RWPE2 (cell line): Measurements from ENCODE around the gene PTPRN2.
A peak's percentile ranks its signal among the peaks of the same experiment; 100 is the strongest.
"Not testable (repeated sequence)": the region's sequence is repeated elsewhere in the genome, so short reads cannot be mapped to it uniquely, and the experiment has no call there.

Experiments
- ATAC-seq: fragments of 200-7000 bp; cut with Tn5 transposase; 3 replicates; pipeline ENCODE4 v1.9.1; 2021; ENCODE audit warnings: low read depth
- DNase-seq: peaks from one replicate; pipeline ENCODE4 v3.0.0-alpha.2; 2020; ENCODE audit warnings: low spot score
- H3K27ac ChIP-seq: fragments of 450-650 bp; 2 replicates; pipeline ENCODE4 v1.5.1; 2017; ENCODE audit warnings: mild to moderate bottlenecking; ENCODE audit not compliant: poor library complexity, severe bottlenecking
- H3K27me3 ChIP-seq: fragments of 250-450 bp; sonication (Bioruptor Pico); 2 replicates; pipeline ENCODE4 v1.5.1; 2021; ENCODE audit warnings: mild to moderate bottlenecking, moderate library complexity; ENCODE audit not compliant: insufficient read depth, poor library complexity, severe bottlenecking
- H3K36me3 ChIP-seq: fragments of 250-450 bp; sonication (Bioruptor Pico); 2 replicates; pipeline ENCODE4 v1.5.1; 2020; ENCODE audit warnings: low read depth, mild to moderate bottlenecking, moderate library complexity
- H3K4me1 ChIP-seq: fragments of 250-450 bp; sonication (Bioruptor Pico); 2 replicates; pipeline ENCODE4 v1.5.1; 2021; ENCODE audit warnings: mild to moderate bottlenecking, moderate library complexity; ENCODE audit not compliant: insufficient read depth, poor library complexity, severe bottlenecking
- H3K4me3 ChIP-seq: fragments of 250-450 bp; sonication (Bioruptor Pico); 2 replicates; pipeline ENCODE4 v1.5.1; 2021; ENCODE audit warnings: mild to moderate bottlenecking, moderate library complexity; ENCODE audit not compliant: severe bottlenecking
- H3K9me3 ChIP-seq: fragments of 250-450 bp; sonication (Bioruptor Pico); 2 replicates; pipeline ENCODE4 v1.5.1; 2021; ENCODE audit warnings: mild to moderate bottlenecking, moderate library complexity; ENCODE audit not compliant: severe bottlenecking
- TF ChIP-seq, protein P1 (sequence below): fragments of 450-650 bp; IDR thresholded peaks from one replicate; pipeline ENCODE4 v1.5.1; 2017; ENCODE audit warnings: mild to moderate bottlenecking, moderate library complexity; ENCODE audit not compliant: poor library complexity, severe bottlenecking

PTPRN2 gene

DNA sequence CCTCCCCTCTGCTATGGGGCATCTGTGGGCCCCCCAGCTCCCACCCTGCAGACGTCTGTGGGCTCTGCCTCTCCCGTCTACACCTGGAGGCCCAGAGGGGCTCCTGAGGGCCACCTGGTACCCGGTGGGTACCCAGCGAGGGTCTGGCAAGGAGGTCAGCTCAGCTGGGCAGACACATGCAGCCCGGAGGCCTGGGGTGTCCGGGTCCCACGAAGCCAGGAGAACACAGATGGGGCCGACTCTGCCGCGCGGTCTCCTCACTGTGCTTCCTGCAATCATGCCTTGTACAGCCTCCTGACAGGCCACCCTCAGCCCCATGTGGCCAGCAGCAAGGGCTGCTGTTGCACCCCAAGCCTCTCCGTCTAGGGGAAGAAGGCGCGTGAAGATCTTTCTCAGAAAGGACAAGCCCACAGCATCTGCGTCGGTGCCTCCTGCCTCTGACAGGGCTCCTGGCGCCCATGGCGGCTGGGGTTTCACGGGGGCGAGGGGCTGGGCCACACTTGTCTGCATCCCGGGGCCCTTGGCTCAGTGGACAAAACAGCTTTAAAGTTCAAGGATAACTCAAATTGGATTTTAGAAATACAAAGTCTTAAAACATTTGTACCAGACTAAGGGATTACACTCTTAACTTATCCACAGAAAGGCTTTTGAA, 859.5 kb downstream of the PTPRN2 start:
- H3K4me3 ChIP-seq = no peak overlapping the region
- TF ChIP-seq, protein P1, sequence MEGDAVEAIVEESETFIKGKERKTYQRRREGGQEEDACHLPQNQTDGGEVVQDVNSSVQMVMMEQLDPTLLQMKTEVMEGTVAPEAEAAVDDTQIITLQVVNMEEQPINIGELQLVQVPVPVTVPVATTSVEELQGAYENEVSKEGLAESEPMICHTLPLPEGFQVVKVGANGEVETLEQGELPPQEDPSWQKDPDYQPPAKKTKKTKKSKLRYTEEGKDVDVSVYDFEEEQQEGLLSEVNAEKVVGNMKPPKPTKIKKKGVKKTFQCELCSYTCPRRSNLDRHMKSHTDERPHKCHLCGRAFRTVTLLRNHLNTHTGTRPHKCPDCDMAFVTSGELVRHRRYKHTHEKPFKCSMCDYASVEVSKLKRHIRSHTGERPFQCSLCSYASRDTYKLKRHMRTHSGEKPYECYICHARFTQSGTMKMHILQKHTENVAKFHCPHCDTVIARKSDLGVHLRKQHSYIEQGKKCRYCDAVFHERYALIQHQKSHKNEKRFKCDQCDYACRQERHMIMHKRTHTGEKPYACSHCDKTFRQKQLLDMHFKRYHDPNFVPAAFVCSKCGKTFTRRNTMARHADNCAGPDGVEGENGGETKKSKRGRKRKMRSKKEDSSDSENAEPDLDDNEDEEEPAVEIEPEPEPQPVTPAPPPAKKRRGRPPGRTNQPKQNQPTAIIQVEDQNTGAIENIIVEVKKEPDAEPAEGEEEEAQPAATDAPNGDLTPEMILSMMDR = no peak
- no peaks in the 10 kb centered on the region for H3K4me1 ChIP-seq
- ATAC-seq = no peak
- no peak for DNase-seq
- no peaks in the 10 kb centered on the region for H3K27me3 ChIP-seq
- no peak overlapping the region for H3K27ac ChIP-seq
- no peaks in the 10 kb centered on the region for H3K36me3 ChIP-seq
- no peaks in the 10 kb centered on the region for H3K9me3 ChIP-seq

DNA sequence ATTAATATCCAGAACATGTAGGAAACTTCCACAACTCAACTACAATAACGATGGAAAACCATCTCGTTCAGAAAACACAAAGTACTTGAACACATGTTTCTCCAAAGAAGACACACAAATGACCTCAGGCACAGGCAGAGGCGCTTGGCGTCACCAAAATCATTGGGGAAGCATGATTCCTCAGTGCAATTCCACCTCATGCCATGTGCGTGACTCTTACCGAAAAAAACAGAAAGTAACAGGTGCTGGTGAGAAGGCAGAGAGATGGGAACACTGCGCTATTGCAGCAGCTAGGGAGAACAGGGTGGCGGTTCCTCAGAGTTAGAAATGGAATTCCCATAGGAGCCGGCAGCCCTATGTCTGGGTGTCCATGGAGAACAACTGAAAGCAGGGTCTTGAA, 860.9 kb downstream of the PTPRN2 start:
- Histone ChIP-seq H3K27me3 (no peaks in the 10 kb centered on the region), H3K4me1 (no peaks in the 10 kb centered on the region), H3K36me3 (no peaks in the 10 kb centered on the region), H3K9me3 (no peaks in the 10 kb centered on the region), H3K27ac (no peak overlapping the region), H3K4me3 (no peak overlapping the region)
- DNase-seq = no peak
- no peak for ATAC-seq
- TF ChIP-seq, protein P1 = no peak

DNA sequence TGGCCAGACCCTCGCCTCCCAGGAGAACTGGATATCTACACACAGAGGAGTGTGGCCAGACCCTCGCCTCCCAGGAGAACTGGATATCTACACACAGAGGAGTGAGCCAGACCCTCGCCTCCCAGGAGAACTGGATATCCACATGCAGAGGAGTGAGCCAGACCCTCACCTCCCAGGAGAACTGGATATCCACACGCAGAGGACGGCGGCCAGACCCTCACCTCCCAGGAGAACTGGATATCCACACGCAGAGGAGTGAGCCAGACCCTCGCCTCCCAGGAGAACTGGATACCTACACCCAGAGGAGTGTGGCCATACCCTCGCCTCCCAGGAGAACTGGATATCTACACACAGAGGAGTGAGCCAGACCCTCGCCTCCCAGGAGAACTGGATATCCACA, 862.3 kb downstream of the PTPRN2 start:
- H3K27ac ChIP-seq, H3K27me3 ChIP-seq, H3K4me1 ChIP-seq, H3K4me3 ChIP-seq, H3K36me3 ChIP-seq, DNase-seq, H3K9me3 ChIP-seq, ATAC-seq: not testable (repeated sequence)

DNA sequence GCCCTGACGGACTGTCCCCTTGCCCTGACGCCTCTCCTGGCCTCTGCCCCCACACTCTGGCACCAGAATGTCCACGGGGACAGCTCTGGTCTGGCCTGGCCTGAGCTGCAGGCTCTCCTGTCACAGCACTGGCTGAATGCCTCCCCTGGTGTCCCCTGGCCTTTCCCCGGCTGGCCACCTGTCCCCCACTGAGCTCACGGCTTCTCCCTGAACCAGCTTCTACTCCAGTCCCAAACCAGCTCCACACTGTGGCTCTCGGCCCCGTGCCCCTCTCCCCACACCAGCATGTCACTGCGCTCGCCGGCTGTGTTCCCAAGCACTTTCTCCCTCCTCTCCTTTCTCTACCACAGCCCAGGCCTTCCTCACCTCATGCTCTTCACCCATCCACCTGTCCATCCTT, 864.4 kb downstream of the PTPRN2 start:
- no peak for ATAC-seq

DNA sequence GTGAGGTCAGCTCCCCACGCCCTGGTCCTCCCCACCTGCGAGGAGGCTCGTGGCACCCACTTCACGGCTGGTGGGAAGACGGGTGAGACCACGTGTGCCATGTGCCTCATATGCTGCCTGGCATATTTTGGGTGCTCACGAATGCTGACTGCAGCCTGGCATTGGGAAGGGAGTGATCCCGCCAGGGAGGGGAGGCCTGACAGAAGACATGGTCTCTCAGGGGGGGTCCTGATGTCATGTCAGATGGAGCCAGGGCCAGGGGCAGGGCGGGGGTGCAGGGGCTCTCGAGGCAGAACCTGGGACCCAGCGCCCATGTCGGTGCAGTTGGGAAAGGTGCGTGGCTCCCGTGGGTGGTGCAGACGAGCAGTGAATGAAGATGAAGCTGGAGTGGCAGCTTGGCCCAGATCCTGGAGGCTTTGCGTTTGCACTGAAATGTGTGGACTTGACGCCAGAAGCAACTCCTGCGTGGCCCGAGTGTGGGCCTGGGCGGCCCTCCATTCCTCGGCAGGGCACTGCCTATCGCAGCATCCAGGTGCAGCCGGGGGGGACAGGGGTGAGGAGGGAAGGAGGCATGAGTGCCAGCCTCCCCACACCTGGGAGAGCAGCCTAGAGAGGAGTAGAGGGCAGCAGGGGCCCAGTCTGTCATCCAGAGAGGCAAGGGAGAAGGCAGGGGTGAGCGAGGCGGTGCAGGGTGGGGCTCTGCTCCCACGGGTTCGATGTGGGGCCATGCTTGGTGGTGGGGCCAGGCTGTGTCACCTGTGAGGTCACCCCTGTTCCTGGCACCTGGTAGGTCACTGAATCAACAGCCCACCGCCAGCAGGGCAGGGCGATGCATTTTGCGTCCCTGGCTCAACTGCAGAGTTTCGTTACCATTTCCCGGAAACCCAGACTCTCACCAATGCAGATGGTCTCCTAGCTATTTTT, 865.2 kb downstream of the PTPRN2 start:
- H3K36me3 ChIP-seq = no peaks in the 10 kb centered on the region
- DNase-seq = peak; percentile 38
- H3K27ac ChIP-seq = no peak overlapping the region
- H3K9me3 ChIP-seq = no peaks in the 10 kb centered on the region
- no peaks in the 10 kb centered on the region for H3K4me1 ChIP-seq
- H3K4me3 ChIP-seq = no peak overlapping the region
- no peaks in the 10 kb centered on the region for H3K27me3 ChIP-seq
- ATAC-seq = no peak
- TF ChIP-seq, protein P1 = no peak

More for the DNA sequence above, 864.4 kb downstream of the PTPRN2 start:
- Histone ChIP-seq H3K27me3 (no peaks in the 10 kb centered on the region), H3K36me3 (no peaks in the 10 kb centered on the region), H3K27ac (no peak overlapping the region), H3K9me3 (no peaks in the 10 kb centered on the region), H3K4me3 (no peak overlapping the region), H3K4me1 (no peaks in the 10 kb centered on the region)
- DNase-seq = peak; percentile 19
- TF ChIP-seq, protein P1 = no peak
